ENCODE results near the gene PRICKLE1. TPM values are rescaled to one million over a fixed set of nuclear protein-coding genes. Genes with fewer than 3 reads are reported as not detected.

Gene PRICKLE1
- total RNA-seq, 1 donor from 2014 or later: 30.6 TPM

DNA sequence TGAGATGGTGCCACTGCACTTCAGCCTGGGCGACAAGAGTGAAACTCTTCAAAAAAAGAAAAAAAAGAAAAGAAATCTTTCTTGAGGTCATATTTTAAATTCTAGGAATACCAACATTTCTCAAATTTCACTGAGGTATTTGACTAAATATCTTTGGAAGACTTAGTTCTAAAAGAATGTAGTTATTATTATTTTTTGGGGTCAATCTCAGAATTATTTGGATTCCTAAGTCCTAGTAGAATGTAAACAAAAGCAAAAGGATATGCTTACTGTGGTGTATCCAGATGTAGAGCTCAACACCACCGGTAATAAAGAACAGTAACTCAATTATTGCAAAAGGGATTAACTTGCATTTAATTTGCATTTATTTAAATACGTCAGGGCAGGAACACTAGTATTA is 25.0 kb downstream of the PRICKLE1 start:
- H3K27me3 Mint-ChIP-seq (ENCODE audit: unreplicated experiment): peaks cover 11% of the 10 kb centered on the region
- H3K4me1 Mint-ChIP-seq (ENCODE audit: unreplicated experiment): peaks cover 26% of the 10 kb centered on the region
- DNase-seq (ENCODE audit: extremely low spot score, unreplicated experiment): no peak
- H3K27ac Mint-ChIP-seq (ENCODE audit: unreplicated experiment): no peak overlapping the region
- no peak overlapping the region for H3K4me3 Mint-ChIP-seq (ENCODE audit: unreplicated experiment)
- TF ChIP-seq, protein P1, sequence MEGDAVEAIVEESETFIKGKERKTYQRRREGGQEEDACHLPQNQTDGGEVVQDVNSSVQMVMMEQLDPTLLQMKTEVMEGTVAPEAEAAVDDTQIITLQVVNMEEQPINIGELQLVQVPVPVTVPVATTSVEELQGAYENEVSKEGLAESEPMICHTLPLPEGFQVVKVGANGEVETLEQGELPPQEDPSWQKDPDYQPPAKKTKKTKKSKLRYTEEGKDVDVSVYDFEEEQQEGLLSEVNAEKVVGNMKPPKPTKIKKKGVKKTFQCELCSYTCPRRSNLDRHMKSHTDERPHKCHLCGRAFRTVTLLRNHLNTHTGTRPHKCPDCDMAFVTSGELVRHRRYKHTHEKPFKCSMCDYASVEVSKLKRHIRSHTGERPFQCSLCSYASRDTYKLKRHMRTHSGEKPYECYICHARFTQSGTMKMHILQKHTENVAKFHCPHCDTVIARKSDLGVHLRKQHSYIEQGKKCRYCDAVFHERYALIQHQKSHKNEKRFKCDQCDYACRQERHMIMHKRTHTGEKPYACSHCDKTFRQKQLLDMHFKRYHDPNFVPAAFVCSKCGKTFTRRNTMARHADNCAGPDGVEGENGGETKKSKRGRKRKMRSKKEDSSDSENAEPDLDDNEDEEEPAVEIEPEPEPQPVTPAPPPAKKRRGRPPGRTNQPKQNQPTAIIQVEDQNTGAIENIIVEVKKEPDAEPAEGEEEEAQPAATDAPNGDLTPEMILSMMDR (IDR thresholded peaks at IDR 0.05): no peak
- no peaks in the 10 kb centered on the region for H3K9me3 Mint-ChIP-seq (ENCODE audit: unreplicated experiment)
- H3K36me3 Mint-ChIP-seq (ENCODE audit: unreplicated experiment): peaks cover 31% of the 10 kb centered on the region

DNA sequence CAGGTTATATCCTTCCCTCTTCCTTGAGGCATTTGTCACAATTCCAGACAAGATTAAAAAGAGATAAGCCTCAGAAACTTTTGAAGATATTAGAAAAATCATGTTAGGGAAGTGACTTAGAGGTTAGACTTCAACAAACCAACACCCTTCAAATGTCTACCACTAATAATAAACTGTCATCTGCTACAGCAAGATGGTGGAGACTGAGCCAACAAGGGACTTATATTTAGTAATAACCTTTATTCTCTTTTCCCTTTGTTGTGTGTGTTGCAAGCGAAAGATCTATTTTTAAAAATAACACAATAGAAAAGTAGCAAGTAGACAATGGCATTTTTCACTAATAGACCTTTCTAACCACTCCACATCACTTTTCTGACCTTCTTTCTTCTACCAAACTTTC is 28.6 kb downstream of the PRICKLE1 start:
- H3K4me1 Mint-ChIP-seq (ENCODE audit: unreplicated experiment): peaks cover 26% of the 10 kb centered on the region
- H3K27me3 Mint-ChIP-seq (ENCODE audit: unreplicated experiment): peaks cover 6% of the 10 kb centered on the region
- DNase-seq (ENCODE audit: extremely low spot score, unreplicated experiment): no peak
- TF ChIP-seq, protein P1 (IDR thresholded peaks at IDR 0.05): no peak
- peaks cover 27% of the 10 kb centered on the region for H3K36me3 Mint-ChIP-seq (ENCODE audit: unreplicated experiment)
- H3K4me3 Mint-ChIP-seq (ENCODE audit: unreplicated experiment): no peak overlapping the region
- H3K9me3 Mint-ChIP-seq (ENCODE audit: unreplicated experiment): no peaks in the 10 kb centered on the region
- H3K27ac Mint-ChIP-seq (ENCODE audit: unreplicated experiment): no peak overlapping the region

DNA sequence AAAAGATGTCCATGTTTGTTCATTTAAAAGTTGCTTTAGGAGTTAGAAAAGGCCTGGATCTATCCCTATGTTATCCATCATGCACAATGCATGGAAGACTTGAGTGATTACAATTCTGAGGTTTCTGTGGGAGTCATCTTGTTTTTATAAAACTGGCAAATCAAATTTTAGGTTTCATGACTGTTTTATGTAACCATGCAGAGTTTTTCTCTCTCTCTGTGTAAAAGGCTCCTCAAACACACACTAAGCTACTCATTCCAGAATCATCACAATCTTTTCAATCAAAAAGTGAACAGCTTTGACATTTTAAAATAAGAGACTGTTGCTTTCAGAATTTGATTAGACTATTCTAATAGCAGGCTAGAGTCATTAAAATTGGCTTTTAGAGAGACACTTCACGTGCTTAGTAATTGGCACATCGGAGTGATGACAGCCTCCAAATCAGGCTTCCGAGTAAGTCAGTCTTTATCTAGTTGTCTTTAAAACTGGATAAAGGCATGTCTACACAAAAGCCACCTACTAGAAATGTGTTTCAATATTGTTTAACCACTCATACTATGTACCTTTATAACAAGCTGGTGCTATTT is 31.9 kb downstream of the PRICKLE1 start:
- TF ChIP-seq, protein P1 (IDR thresholded peaks at IDR 0.05): no peak
- peaks cover 7% of the 10 kb centered on the region for H3K4me1 Mint-ChIP-seq (ENCODE audit: unreplicated experiment)
- no peak overlapping the region for H3K4me3 Mint-ChIP-seq (ENCODE audit: unreplicated experiment)
- no peaks in the 10 kb centered on the region for H3K27me3 Mint-ChIP-seq (ENCODE audit: unreplicated experiment)
- no peak overlapping the region for H3K27ac Mint-ChIP-seq (ENCODE audit: unreplicated experiment)
- DNase-seq (ENCODE audit: extremely low spot score, unreplicated experiment): no peak
- no peaks in the 10 kb centered on the region for H3K9me3 Mint-ChIP-seq (ENCODE audit: unreplicated experiment)
- peaks cover 10% of the 10 kb centered on the region for H3K36me3 Mint-ChIP-seq (ENCODE audit: unreplicated experiment)

- Mint-ChIP-seq H3K27ac (ENCODE audit: unreplicated experiment) (no peak overlapping the region), H3K36me3 (ENCODE audit: unreplicated experiment) (peaks cover 7% of the 10 kb centered on the region), H3K4me1 (ENCODE audit: unreplicated experiment) (peaks cover 7% of the 10 kb centered on the region), H3K4me3 (ENCODE audit: unreplicated experiment) (no peak overlapping the region), H3K27me3 (ENCODE audit: unreplicated experiment) (no peaks in the 10 kb centered on the region), H3K9me3 (ENCODE audit: unreplicated experiment) (no peaks in the 10 kb centered on the region)
- no peak for DNase-seq (ENCODE audit: extremely low spot score, unreplicated experiment)
- TF ChIP-seq, protein P1 (IDR thresholded peaks at IDR 0.05): no peak
These were observed 32.6 kb downstream of the PRICKLE1 start for GRCh38 chr12:42556917-42557316.

- TF ChIP-seq, protein P1 (IDR thresholded peaks at IDR 0.05): no peak
- peaks cover 6% of the 10 kb centered on the region for H3K27me3 Mint-ChIP-seq (ENCODE audit: unreplicated experiment)
- H3K36me3 Mint-ChIP-seq (ENCODE audit: unreplicated experiment): peaks cover 17% of the 10 kb centered on the region
- DNase-seq (ENCODE audit: extremely low spot score, unreplicated experiment): no peak
- no peaks in the 10 kb centered on the region for H3K4me1 Mint-ChIP-seq (ENCODE audit: unreplicated experiment)
- no peaks in the 10 kb centered on the region for H3K9me3 Mint-ChIP-seq (ENCODE audit: unreplicated experiment)
- no peak overlapping the region for H3K27ac Mint-ChIP-seq (ENCODE audit: unreplicated experiment)
- H3K4me3 Mint-ChIP-seq (ENCODE audit: unreplicated experiment): no peak overlapping the region
These were observed 36.7 kb downstream of the PRICKLE1 start for GRCh38 chr12:42552822-42553221.
